GM13977 (cell line): ENCODE results near the gene MISP3.
"Not testable (repeated sequence)": the region's sequence is repeated elsewhere in the genome, so short reads cannot be mapped to it uniquely, and the experiment has no call there.

Source experiments
- DNase-seq: peaks from one replicate; pipeline ENCODE4 v3.0.0; 2012; ENCODE audit warnings: low spot score
- CTCF ChIP-seq: IDR thresholded peaks from 2 replicates; pipeline ENCODE4 v1.5.1; 2012; ENCODE audit warnings: mild to moderate bottlenecking, control low read depth; ENCODE audit not compliant: insufficient read depth; ENCODE audit errors: extremely low read depth, missing control alignments
- in situ Hi-C: fragments of 300-500 bp; cut with MboI; formaldehyde crosslinking; loops from one replicate; pipeline ENCODE4 v1.12.0; 2022; ENCODE audit warnings: low sequenced_read_pairs, low pct_unique_long_range_greater_than_20kb, mixed read lengths, inconsistent platforms; ENCODE audit not compliant: unreplicated experiment

The MISP3 gene

GRCh38 chr19:14072535-14073260 is at the start of gene MISP3:
TSS of gene MISP3 (plus strand) at chr19:14072786. CDS start at chr19:14073310, 524 bp downstream.
- in situ Hi-C loops: loop anchor here (10.0 to 25.0 kb wide), 2 partner anchors 198 to 485 kb away; partner anchors contain the start of gene NANOS3
- TF ChIP-seq CTCF: no peak

GRCh38 chr19:14023404-14024235 is 49.0 kb upstream of the MISP3 start:
- peak; percentile 41 for TF ChIP-seq CTCF
- in situ Hi-C loops: no loop called here
- DNase-seq: no peak

More at GRCh38 chr19:14072535-14073260, at the start of gene MISP3:
- no peak for DNase-seq

GRCh38 chr19:14026652-14027192 is 45.9 kb upstream of the MISP3 start:
- DNase-seq, in situ Hi-C loops: not testable (repeated sequence)

- in situ Hi-C loops: no loop called here
- DNase-seq: no peak
- no peak for TF ChIP-seq CTCF
These were observed 44.6 kb upstream of the MISP3 start, which contains the start of gene RLN3 for GRCh38 chr19:14027856-14028450. TSS of gene RLN3 (plus strand) at chr19:14028148. CDS start at chr19:14028205, 57 bp downstream.

GRCh38 chr19:14028901-14029300 is 43.7 kb upstream of the MISP3 start:
- no peak for DNase-seq
- in situ Hi-C loops: no loop called here
- TF ChIP-seq CTCF: no peak

GRCh38 chr19:14030997-14031718 is 41.4 kb upstream of the MISP3 start:
- in situ Hi-C loops: no loop called here
- no peak for DNase-seq
- TF ChIP-seq CTCF: no peak
